ENCODE results near the gene SNCB.

Gene SNCB

GRCh38 chr5:176644878-176645670 lies 14.7 kb upstream of the SNCB start:
- no peak overlapping the region for H3K4me3 ChIP-seq (ENCODE audit: low read depth, low read length)

GRCh38 chr5:176644294-176644693 lies 14.0 kb upstream of the SNCB start:
- H3K4me3 ChIP-seq (ENCODE audit: low read depth, low read length), result no peak overlapping the region

- no peak overlapping the region for H3K4me3 ChIP-seq (ENCODE audit: low read depth, low read length)
Observed at GRCh38 chr5:176643491-176644219, 13.3 kb upstream of the SNCB start.

- no peak overlapping the region for H3K4me3 ChIP-seq (ENCODE audit: low read depth, low read length)
Observed at GRCh38 chr5:176642675-176643490, 12.5 kb upstream of the SNCB start.

GRCh38 chr5:176640616-176641015 lies 10.3 kb upstream of the SNCB start:
- H3K4me3 ChIP-seq (ENCODE audit: low read depth, low read length), result no peak overlapping the region

GRCh38 chr5:176639981-176640380 lies 9.6 kb upstream of the SNCB start:
- H3K4me3 ChIP-seq (ENCODE audit: low read depth, low read length), result no peak overlapping the region

- no peak overlapping the region for H3K4me3 ChIP-seq (ENCODE audit: low read depth, low read length)
Observed at GRCh38 chr5:176639208-176639607, 8.9 kb upstream of the SNCB start.

- no peak overlapping the region for H3K4me3 ChIP-seq (ENCODE audit: low read depth, low read length)
Observed at GRCh38 chr5:176638437-176638836, 8.1 kb upstream of the SNCB start.

GRCh38 chr5:176637556-176637955 lies 7.2 kb upstream of the SNCB start:
- no peak overlapping the region for H3K4me3 ChIP-seq (ENCODE audit: low read depth, low read length)

- H3K4me3 ChIP-seq (ENCODE audit: low read depth, low read length), result no peak overlapping the region
Observed at GRCh38 chr5:176636426-176636825, 6.1 kb upstream of the SNCB start.

- H3K4me3 ChIP-seq (ENCODE audit: low read depth, low read length), result no peak overlapping the region
Observed at GRCh38 chr5:176633598-176633997, 3.3 kb upstream of the SNCB start.

GRCh38 chr5:176632745-176633144 lies 2.4 kb upstream of the SNCB start:
- no peak overlapping the region for H3K4me3 ChIP-seq (ENCODE audit: low read depth, low read length)

GRCh38 chr5:176631383-176632200 lies 1.3 kb upstream of the SNCB start:
- H3K4me3 ChIP-seq (ENCODE audit: low read depth, low read length), result no peak overlapping the region

GRCh38 chr5:176630681-176631222 lies 418 bp upstream of the SNCB start:
- peak overlapping the region; percentile 77 for H3K4me3 ChIP-seq (ENCODE audit: low read depth, low read length)

- peak overlapping the region; percentile 77 for H3K4me3 ChIP-seq (ENCODE audit: low read depth, low read length)
Observed at GRCh38 chr5:176629317-176629852, 949 bp downstream of the SNCB start.

GRCh38 chr5:176628406-176629228 lies 1.7 kb downstream of the SNCB start:
- H3K4me3 ChIP-seq (ENCODE audit: low read depth, low read length), result no peak overlapping the region

- no peak overlapping the region for H3K4me3 ChIP-seq (ENCODE audit: low read depth, low read length)
Observed at GRCh38 chr5:176627582-176627981, 2.8 kb downstream of the SNCB start.

GRCh38 chr5:176626876-176627236 lies 3.5 kb downstream of the SNCB start:
- H3K4me3 ChIP-seq (ENCODE audit: low read depth, low read length), result no peak overlapping the region
